ENCODE data around the gene MTHFD2. TPM values are rescaled to one million over a fixed set of nuclear protein-coding genes. Genes with fewer than 3 reads are reported as not detected.

Gene MTHFD2
- total RNA-seq, 1 donor, result 268 TPM

- H2AFZ ChIP-seq (ENCODE audit: low read length), result no peak overlapping the region
- H3K79me2 ChIP-seq (ENCODE audit: insufficient read depth, low read length), result peaks cover 25% of the 10 kb centered on the region
Observed at GRCh38 chr2:74197049-74197448, 1.4 kb upstream of the MTHFD2 start.

GRCh38 chr2:74198023-74198460 is 373 bp upstream of the MTHFD2 start:
- Histone ChIP-seq H3K36me3 (ENCODE audit: insufficient read depth, low read length) (peaks cover 4% of the 10 kb centered on the region), H3K9me3 (ENCODE audit: low read depth, low read length) (no peaks in the 10 kb centered on the region), H3K4me1 (ENCODE audit: insufficient read depth, low read length) (peaks cover 35% of the 10 kb centered on the region), H2AFZ (ENCODE audit: low read length) (peak overlapping the region; percentile 76), H3K4me2 (ENCODE audit: insufficient read depth, low read length) (peak overlapping the region; percentile 94), H3K27me3 (ENCODE audit: insufficient read depth, low read length) (no peaks in the 10 kb centered on the region), H3K4me3 (ENCODE audit: insufficient read depth, low read length) (peak overlapping the region; percentile 98), H3K27ac (ENCODE audit: low read depth, low read length) (no peak overlapping the region), H4K20me1 (ENCODE audit: insufficient read depth, low read length) (peaks cover 21% of the 10 kb centered on the region), H3K79me2 (ENCODE audit: insufficient read depth, low read length) (peaks cover 35% of the 10 kb centered on the region)
- TF ChIP-seq CTCF (IDR thresholded peaks at IDR 0.05; ENCODE audit: extremely low read depth, low read depth, low read length), result no peak
- DNase-seq (ENCODE audit: insufficient read length, low spot score, missing footprints), result no peak

More at GRCh38 chr2:74197049-74197448, 1.4 kb upstream of the MTHFD2 start:
- peaks cover 33% of the 10 kb centered on the region for H3K4me1 ChIP-seq (ENCODE audit: insufficient read depth, low read length)
- no peak for DNase-seq (ENCODE audit: insufficient read length, low spot score, missing footprints)
- peaks cover 15% of the 10 kb centered on the region for H4K20me1 ChIP-seq (ENCODE audit: insufficient read depth, low read length)
- H3K27me3 ChIP-seq (ENCODE audit: insufficient read depth, low read length), result no peaks in the 10 kb centered on the region
- no peak overlapping the region for H3K27ac ChIP-seq (ENCODE audit: low read depth, low read length)
- no peaks in the 10 kb centered on the region for H3K36me3 ChIP-seq (ENCODE audit: insufficient read depth, low read length)
- no peak overlapping the region for H3K4me3 ChIP-seq (ENCODE audit: insufficient read depth, low read length)
- no peak overlapping the region for H3K4me2 ChIP-seq (ENCODE audit: insufficient read depth, low read length)
- no peak for TF ChIP-seq CTCF (IDR thresholded peaks at IDR 0.05; ENCODE audit: extremely low read depth, low read depth, low read length)
- H3K9me3 ChIP-seq (ENCODE audit: low read depth, low read length), result no peaks in the 10 kb centered on the region

GRCh38 chr2:74199275-74199701 is 873 bp downstream of the MTHFD2 start:
- Histone ChIP-seq H3K9me3 (ENCODE audit: low read depth, low read length) (no peaks in the 10 kb centered on the region), H3K36me3 (ENCODE audit: insufficient read depth, low read length) (peaks cover 7% of the 10 kb centered on the region), H3K4me3 (ENCODE audit: insufficient read depth, low read length) (peak overlapping the region; percentile 98), H3K27me3 (ENCODE audit: insufficient read depth, low read length) (no peaks in the 10 kb centered on the region), H2AFZ (ENCODE audit: low read length) (peak overlapping the region; percentile 76), H3K79me2 (ENCODE audit: insufficient read depth, low read length) (peaks cover 47% of the 10 kb centered on the region), H3K4me1 (ENCODE audit: insufficient read depth, low read length) (peaks cover 35% of the 10 kb centered on the region), H3K27ac (ENCODE audit: low read depth, low read length) (peak overlapping the region; percentile 95), H3K4me2 (ENCODE audit: insufficient read depth, low read length) (peak overlapping the region; percentile 94), H4K20me1 (ENCODE audit: insufficient read depth, low read length) (peaks cover 22% of the 10 kb centered on the region)
- DNase-seq (ENCODE audit: insufficient read length, low spot score, missing footprints), result no peak
- no peak for TF ChIP-seq CTCF (IDR thresholded peaks at IDR 0.05; ENCODE audit: extremely low read depth, low read depth, low read length)

DNA sequence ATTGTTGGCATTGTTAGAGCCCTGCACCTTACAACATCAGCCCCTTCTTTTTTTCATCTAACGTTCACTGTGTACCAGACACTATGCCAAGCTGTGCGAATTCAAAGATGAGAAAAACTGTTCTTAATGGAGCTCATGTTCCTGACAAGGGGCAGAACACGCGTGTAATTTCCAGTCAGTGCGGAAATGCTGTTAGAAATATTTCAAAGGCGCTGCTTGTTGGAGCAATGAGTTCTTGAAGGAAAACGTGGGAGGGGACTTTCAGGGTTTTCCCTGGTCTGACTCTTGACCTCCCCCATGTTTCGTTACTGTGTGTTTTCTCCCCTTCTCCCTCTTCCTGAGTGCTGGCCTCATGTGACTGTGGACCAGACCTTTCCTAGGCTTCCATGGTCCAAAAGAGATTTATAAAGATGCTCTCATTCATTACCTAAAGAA is 1.5 kb downstream of the MTHFD2 start:
- H3K4me2 ChIP-seq (ENCODE audit: insufficient read depth, low read length), result peak overlapping the region; percentile 94
- DNase-seq (ENCODE audit: insufficient read length, low spot score, missing footprints), result no peak
- H3K4me1 ChIP-seq (ENCODE audit: insufficient read depth, low read length), result peaks cover 35% of the 10 kb centered on the region
- peaks cover 26% of the 10 kb centered on the region for H4K20me1 ChIP-seq (ENCODE audit: insufficient read depth, low read length)
- TF ChIP-seq CTCF (IDR thresholded peaks at IDR 0.05; ENCODE audit: extremely low read depth, low read depth, low read length), result no peak
- H3K36me3 ChIP-seq (ENCODE audit: insufficient read depth, low read length), result peaks cover 11% of the 10 kb centered on the region
- H3K79me2 ChIP-seq (ENCODE audit: insufficient read depth, low read length), result peaks cover 53% of the 10 kb centered on the region
- H3K4me3 ChIP-seq (ENCODE audit: insufficient read depth, low read length), result peak overlapping the region; percentile 98
- no peak overlapping the region for H2AFZ ChIP-seq (ENCODE audit: low read length)
- no peaks in the 10 kb centered on the region for H3K9me3 ChIP-seq (ENCODE audit: low read depth, low read length)
- peak overlapping the region; percentile 95 for H3K27ac ChIP-seq (ENCODE audit: low read depth, low read length)
- H3K27me3 ChIP-seq (ENCODE audit: insufficient read depth, low read length), result no peaks in the 10 kb centered on the region

Data from osteoblast (primary cell).